Mesangial cell (primary cell): ENCODE data around the gene LINC00632. TPM values are rescaled to one million over a fixed set of nuclear protein-coding genes. Genes with fewer than 3 reads are reported as not detected.

Source experiments
- total RNA-seq: library from RNA; depleted of rRNA; stranded (reverse); fragments of >200 nt; gene quantifications from 2 replicates; pipeline ENCODE4 v1.2.3, GENCODE V29; 2015

Gene LINC00632
- total RNA-seq = 4.7 and 6.4 TPM in 2 replicates

GRCh38 chrX:140709421-140709846, at the start of gene LINC00632:
LINC00632 (plus strand) TSS chrX:140709759.

Other genes with a start within 250 kb of the LINC00632 start
- not detected in 2 replicates for gene SOX3, start 204.7 kb upstream of the LINC00632 start, total RNA-seq